Body of pancreas (tissue), 4 donors: ENCODE measurements around the gene SLC39A8. TPM values are rescaled to one million over a fixed set of nuclear protein-coding genes. Genes with fewer than 3 reads are reported as not detected.

Source experiments
- ATAC-seq: fragments of 150-250 bp; one replicate; pipeline ENCODE4 v1.9.1; 2016
- DNase-seq, 4 donors: peaks; one replicate each; pipeline ENCODE4 v3.0.0-alpha.2; 2019
- H3K27ac ChIP-seq, 4 donors: fragments of 200-600 bp; sonication (generic); 1 replicate in 3 of 4; 2 replicates in 1 of 4; pipeline versions ENCODE4 v1.5.1 to v1.6.1; 2016 to 2019; ENCODE audit warnings: mild to moderate bottlenecking in 1 of 4, mixed read lengths in 1 of 4, moderate library complexity in 1 of 4
- H3K27me3 ChIP-seq, 2 donors: fragments of 200-600 bp; sonication (generic); one replicate each; pipeline ENCODE4 v1.6.0; 2016; ENCODE audit warnings: mild to moderate bottlenecking in 1 of 2
- H3K36me3 ChIP-seq, 2 donors: fragments of 200-600 bp; sonication (generic); replicated peaks in 1 of 2; 2 replicates each; pipeline ENCODE4 v1.5.1; 2016; ENCODE audit warnings: low read depth in 2 of 2; ENCODE audit not compliant: insufficient read depth in 1 of 2
- H3K4me1 ChIP-seq: fragments of 200-600 bp; sonication (generic); one replicate; pipeline ENCODE4 v1.6.0; 2016
- H3K4me3 ChIP-seq, 2 donors: fragments of 200-600 bp; sonication (generic); 1 replicate in 1 of 2; 2 replicates in 1 of 2; pipeline ENCODE4 v1.5.1; 2016 to 2019
- H3K9me3 ChIP-seq, 3 donors: fragments of 200-600 bp; sonication (generic); 1 replicate in 2 of 3; 2 replicates in 1 of 3; pipeline ENCODE4 v1.5.1; 2016
- CTCF ChIP-seq, 7 experiments: fragments of 450-650 bp in 4 of 7; fragments of 200-600 bp in 3 of 7; sonication (generic) in 3 of 7; IDR thresholded peaks; one replicate each; pipeline ENCODE4 v1.5.1; 2016 to 2019; ENCODE audit warnings: antibody characterized with exemption in 7 of 7
- POLR2A ChIP-seq, 3 donors: fragments of 450-650 bp; IDR thresholded peaks; one replicate each; pipeline ENCODE4 v1.6.1; 2016; ENCODE audit warnings: antibody characterized with exemption in 3 of 3, mild to moderate bottlenecking in 2 of 3
- WGBS, 2 donors: methylation state at CpG; one replicate each; pipeline ENCODE4 v1.1.5; 2017; 5-methylcytosine and 5-hydroxymethylcytosine counted together
- intact Hi-C: fragments of 100-400 bp; cut with DNase I; formaldehyde crosslinking; loops from one replicate; pipeline ENCODE4 v1.15.1; 2023
- total RNA-seq, 2 donors: library from RNA; depleted of rRNA; stranded (reverse); fragments of >200 nt; gene quantifications; one replicate each; pipeline ENCODE4 v1.1.0, GENCODE V29; 2016

The SLC39A8 gene
- total RNA-seq, 2 donors from 2014 or later: 35.6 to 56.0 TPM

DNA sequence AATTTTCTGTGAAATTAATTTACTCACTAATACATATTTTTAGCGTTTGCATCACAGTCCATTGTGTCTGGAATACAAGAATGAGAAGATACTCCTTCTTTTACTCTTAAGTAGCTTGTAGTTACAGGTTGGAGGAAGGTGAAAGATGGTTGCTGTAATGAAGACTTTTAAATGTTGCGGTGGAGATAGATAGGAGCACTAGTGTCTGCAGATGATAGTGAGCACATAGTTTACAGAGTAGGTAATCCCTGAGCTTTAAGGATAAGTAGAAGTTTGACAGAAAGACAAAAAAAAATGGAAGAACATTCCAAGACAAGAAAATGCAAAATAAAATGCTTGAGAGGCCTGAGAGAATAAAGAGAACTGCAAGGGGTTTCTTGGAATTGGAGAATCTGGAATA lies 5.4 kb upstream of the SLC39A8 start:
- Histone ChIP-seq H3K36me3 (no peaks in the 10 kb centered on the region), H3K9me3 (no peaks in the 10 kb centered on the region), H3K4me3 (no peak overlapping the region), H3K27me3 (no peaks in the 10 kb centered on the region), H3K27ac (no peak overlapping the region), H3K4me1 (peaks cover 20% of the 10 kb centered on the region)
- intact Hi-C loops: no loop called here
- 89 to 93% methylated on average over 2 of the region's 2 CpGs for WGBS, 2 donors
- TF ChIP-seq POLR2A (IDR thresholded peaks at IDR 0.05) (no peak), CTCF (IDR thresholded peaks at IDR 0.05) (no peak)
- DNase-seq (no peak), ATAC-seq (no peak)

DNA sequence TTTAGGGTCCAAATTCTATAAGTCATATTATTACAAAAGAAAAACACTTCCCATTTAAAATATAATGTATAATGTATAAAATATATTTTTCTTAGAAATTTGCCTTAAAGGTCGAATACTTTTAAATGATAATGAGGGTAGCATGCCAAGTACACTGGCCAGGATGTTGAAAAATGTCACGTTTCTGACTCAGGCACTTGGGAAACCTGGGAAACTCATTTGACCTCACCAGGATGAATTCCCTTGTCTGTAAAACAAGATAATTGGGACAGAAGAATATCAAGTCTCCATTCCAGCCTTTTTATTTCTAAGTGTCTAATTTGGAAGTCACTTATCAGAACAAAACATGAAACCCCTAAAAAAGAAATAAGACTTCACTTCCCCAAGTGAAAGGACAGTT lies 3.4 kb upstream of the SLC39A8 start:
- no peaks in the 10 kb centered on the region for H3K27me3 ChIP-seq
- H3K9me3 ChIP-seq: no peaks in the 10 kb centered on the region
- H3K27ac ChIP-seq: no peak overlapping the region
- H3K4me3 ChIP-seq: no peak overlapping the region
- intact Hi-C loops: no loop called here
- DNase-seq (no peak), ATAC-seq (no peak)
- TF ChIP-seq POLR2A (IDR thresholded peaks at IDR 0.05): no peak
- H3K4me1 ChIP-seq: peaks cover 13% of the 10 kb centered on the region
- WGBS, 2 donors: 69 to 80% methylated on average over 2 of the region's 2 CpGs
- H3K36me3 ChIP-seq: no peaks in the 10 kb centered on the region

DNA sequence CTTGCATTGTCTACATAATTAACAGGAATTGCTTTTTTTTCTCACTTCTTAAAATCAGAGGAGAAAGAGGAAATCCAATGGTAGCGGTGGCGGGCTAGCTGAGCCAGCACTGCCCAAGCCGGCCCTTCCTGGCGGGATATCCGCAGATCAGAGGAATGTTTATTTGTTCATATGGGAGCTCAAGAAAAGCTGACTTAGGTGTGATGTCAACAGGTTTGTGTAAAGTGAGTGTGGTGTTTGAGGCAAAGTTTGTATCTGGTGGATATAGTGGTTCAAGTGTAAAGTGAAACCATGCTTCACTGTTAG lies 466 bp upstream of the SLC39A8 start:
- no peak for ATAC-seq
- TF ChIP-seq CTCF (IDR thresholded peaks at IDR 0.05) (no peak), POLR2A (IDR thresholded peaks at IDR 0.05) (no peak)
- WGBS, 2 donors: 12 to 16% methylated on average over 5 of the region's 5 CpGs

GRCh38 chr4:102344520-102344953 lies 745 bp downstream of the SLC39A8 start:
- Histone ChIP-seq H3K9me3 (no peaks in the 10 kb centered on the region), H3K36me3 (no peaks in the 10 kb centered on the region), H3K27ac (peak overlapping the region; percentile 57 to 91 (median 85)), H3K4me1 (peaks cover 32% of the 10 kb centered on the region), H3K4me3 (peak overlapping the region; percentile 12 to 52), H3K27me3 (no peaks in the 10 kb centered on the region)
- ATAC-seq (peak; percentile 76), DNase-seq (no peak)
- intact Hi-C loops: no loop called here
- TF ChIP-seq CTCF (IDR thresholded peaks at IDR 0.05) (peak in 1 of 7 experiments; percentile 1), POLR2A (IDR thresholded peaks at IDR 0.05) (peak; percentile 73 to 84 (median 73))
- WGBS, 2 donors: 0% methylated on average over 48 of the region's 48 CpGs; no CpG with 5 or more reads in 1 of the 2 donors

More for the DNA sequence above, 466 bp upstream of the SLC39A8 start:
- H3K4me1 ChIP-seq: peaks cover 23% of the 10 kb centered on the region
- no peak for DNase-seq
- no peak overlapping the region for H3K4me3 ChIP-seq
- intact Hi-C loops: no loop called here
- no peaks in the 10 kb centered on the region for H3K27me3 ChIP-seq
- no peaks in the 10 kb centered on the region for H3K9me3 ChIP-seq
- H3K36me3 ChIP-seq: no peaks in the 10 kb centered on the region
- H3K27ac ChIP-seq: peak overlapping the region in 3 of 4 donors; percentile 13 to 91 (median 90)

DNA sequence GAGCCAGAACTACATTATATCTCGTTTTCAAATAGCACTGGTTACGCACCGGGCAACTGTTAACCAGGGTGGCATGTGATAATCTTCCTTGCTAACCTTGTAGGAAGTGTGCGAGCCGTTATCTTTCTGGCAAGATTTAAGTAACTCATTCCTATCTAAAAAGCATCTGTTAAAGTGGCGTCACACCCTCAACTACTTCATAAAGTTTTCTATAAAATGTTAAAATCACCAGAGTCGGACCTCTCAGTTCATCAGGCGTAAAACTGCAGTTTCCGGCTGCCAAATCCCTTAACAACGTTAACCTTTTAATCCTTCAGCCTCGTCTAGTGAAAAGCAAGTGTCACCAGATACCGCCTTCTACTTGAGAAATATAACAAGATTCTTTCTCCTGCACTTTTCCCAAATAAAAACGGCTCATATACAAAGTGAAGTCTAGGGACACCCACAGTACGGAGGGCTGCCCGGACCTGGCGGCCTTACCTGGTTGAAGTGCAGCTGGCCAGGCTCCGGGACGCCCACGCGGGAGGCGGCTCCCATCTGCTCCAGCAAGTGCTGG lies 1.2 kb downstream of the SLC39A8 start:
- Histone ChIP-seq H3K9me3 (no peaks in the 10 kb centered on the region), H3K27ac (peak overlapping the region; percentile 57 to 91 (median 85)), H3K27me3 (no peaks in the 10 kb centered on the region), H3K36me3 (no peaks in the 10 kb centered on the region), H3K4me1 (peaks cover 37% of the 10 kb centered on the region), H3K4me3 (peak overlapping the region; percentile 12 to 52)
- DNase-seq: peak; percentile 73 to 83 (median 77)
- no peak for TF ChIP-seq POLR2A (IDR thresholded peaks at IDR 0.05)
- peak in 1 of 7 experiments; percentile 1 for TF ChIP-seq CTCF (IDR thresholded peaks at IDR 0.05)
- ATAC-seq: peak; percentile 64
- intact Hi-C loops: no loop called here
- 0 to 3% methylated on average over 16 to 21 of the region's 21 CpGs for WGBS, 2 donors
